ENCODE measurements around the gene TMEM30A. TPM values are rescaled to one million over a fixed set of nuclear protein-coding genes. Genes with fewer than 3 reads are reported as not detected.
A peak's percentile ranks its signal among the peaks of the same experiment; 100 is the strongest.

TMEM30A gene
- polyA plus RNA-seq, 1 donor: 133 TPM

GRCh38 chr6:75296811-75297779 lies 12.5 kb upstream of the TMEM30A start:
- DNase-seq: peak; percentile 69

GRCh38 chr6:75292555-75292954 lies 8.0 kb upstream of the TMEM30A start:
- no peak for DNase-seq

GRCh38 chr6:75291744-75292143 lies 7.2 kb upstream of the TMEM30A start:
- no peak for DNase-seq

- no peak for DNase-seq
Observed at GRCh38 chr6:75291331-75291730, 6.7 kb upstream of the TMEM30A start.

GRCh38 chr6:75290136-75290945 lies 5.7 kb upstream of the TMEM30A start:
- no peak for DNase-seq

GRCh38 chr6:75288023-75288422 lies 3.4 kb upstream of the TMEM30A start:
- DNase-seq: no peak

- DNase-seq: no peak
Observed at GRCh38 chr6:75287424-75287823, 2.8 kb upstream of the TMEM30A start.

- no peak for DNase-seq
Observed at GRCh38 chr6:75286955-75287354, 2.4 kb upstream of the TMEM30A start.

GRCh38 chr6:75285283-75285639 lies 669 bp upstream of the TMEM30A start:
- no peak for DNase-seq

GRCh38 chr6:75283907-75284631 lies 523 bp downstream of the TMEM30A start:
- peak; percentile 46 for DNase-seq

GRCh38 chr6:75282706-75283105 lies 1.9 kb downstream of the TMEM30A start:
- no peak for DNase-seq

- no peak for DNase-seq
Observed at GRCh38 chr6:75281653-75282052, 2.9 kb downstream of the TMEM30A start.

- no peak for DNase-seq
Observed at GRCh38 chr6:75280131-75280855, 4.3 kb downstream of the TMEM30A start.

- no peak for DNase-seq
Observed at GRCh38 chr6:75279418-75279817, 5.2 kb downstream of the TMEM30A start.

- DNase-seq: no peak
Observed at GRCh38 chr6:75278474-75279077, 6.0 kb downstream of the TMEM30A start.

GRCh38 chr6:75275067-75275466 lies 9.5 kb downstream of the TMEM30A start:
- DNase-seq: no peak

GRCh38 chr6:75273009-75273408 lies 11.6 kb downstream of the TMEM30A start:
- DNase-seq: no peak

- DNase-seq: no peak
Observed at GRCh38 chr6:75272145-75272840, 12.3 kb downstream of the TMEM30A start.

GRCh38 chr6:75268988-75269354 lies 15.6 kb downstream of the TMEM30A start:
- DNase-seq: no peak

- no peak for DNase-seq
Observed at GRCh38 chr6:75268121-75268987, 16.2 kb downstream of the TMEM30A start.

Measured in left kidney (tissue), 2 donors.